Neural progenitor cell (in vitro differentiated cells): ENCODE data around the gene MYRIP. TPM values are rescaled to one million over a fixed set of nuclear protein-coding genes. Genes with fewer than 3 reads are reported as not detected.
"Not testable (repeated sequence)": the region's sequence is repeated elsewhere in the genome, so short reads cannot be mapped to it uniquely, and the experiment has no call there.

Experiments
- DNase-seq: peaks from one replicate; pipeline ENCODE4 v3.0.0-alpha.2; 2016; ENCODE audit warnings: low spot score
- H2AFZ ChIP-seq: fragments of 200-600 bp; sonication (generic); replicated peaks from 2 replicates; pipeline ENCODE4 v1.6.1; 2016; ENCODE audit warnings: antibody characterized with exemption
- H3F3A ChIP-seq: fragments of 200-600 bp; sonication (generic); 2 replicates; pipeline ENCODE4 v1.6.1; 2016; ENCODE audit warnings: antibody characterized with exemption, low read depth
- H3K27ac ChIP-seq: fragments of 200-600 bp; sonication (generic); 2 replicates; pipeline ENCODE4 v1.5.1; 2016; ENCODE audit warnings: mild to moderate bottlenecking
- H3K27me3 ChIP-seq: fragments of 200-600 bp; sonication (generic); 2 replicates; pipeline ENCODE4 v1.6.1; 2016; ENCODE audit warnings: mild to moderate bottlenecking, moderate library complexity
- H3K36me3 ChIP-seq: fragments of 200-600 bp; sonication (generic); 2 replicates; pipeline ENCODE4 v1.5.1; 2016
- H3K4me1 ChIP-seq: fragments of 200-600 bp; sonication (generic); 2 replicates; pipeline ENCODE4 v1.6.1; 2016; ENCODE audit warnings: mixed run types
- H3K4me2 ChIP-seq: fragments of 200-600 bp; sonication (generic); 2 replicates; pipeline ENCODE4 v1.6.1; 2016
- H3K4me3 ChIP-seq: fragments of 200-600 bp; sonication (generic); 2 replicates; pipeline ENCODE4 v1.5.1; 2016
- H3K79me2 ChIP-seq: fragments of 200-600 bp; sonication (generic); 2 replicates; pipeline ENCODE4 v1.6.1; 2016; ENCODE audit warnings: low read depth
- H3K9ac ChIP-seq: fragments of 200-600 bp; sonication (generic); 2 replicates; pipeline ENCODE4 v1.6.1; 2016
- H3K9me3 ChIP-seq: fragments of 200-600 bp; sonication (generic); 2 replicates; pipeline ENCODE4 v1.5.1; 2016; ENCODE audit warnings: low read depth
- H4K20me1 ChIP-seq: fragments of 200-600 bp; sonication (generic); 2 replicates; pipeline ENCODE4 v1.6.1; 2016; ENCODE audit warnings: low read depth
- H3K27ac Mint-ChIP-seq: 3 replicates; pipeline ENCODE4 v1.8.0; 2021; ENCODE audit warnings: mixed read lengths
- H3K27me3 Mint-ChIP-seq: 2 replicates; pipeline ENCODE4 v1.8.0; 2022; ENCODE audit warnings: low read depth, mild to moderate bottlenecking, inconsistent platforms, moderate library complexity, mixed read lengths; ENCODE audit not compliant: insufficient read depth
- H3K36me3 Mint-ChIP-seq: 3 replicates; pipeline ENCODE4 v1.8.0; 2021; ENCODE audit warnings: mixed read lengths
- H3K4me1 Mint-ChIP-seq: 3 replicates; pipeline ENCODE4 v1.8.0; 2021; ENCODE audit warnings: mixed read lengths
- H3K4me3 Mint-ChIP-seq: 3 replicates; pipeline ENCODE4 v1.8.0; 2021; ENCODE audit warnings: mild to moderate bottlenecking, moderate library complexity, mixed read lengths
- H3K9me3 Mint-ChIP-seq: 3 replicates; pipeline ENCODE4 v1.8.0; 2020; ENCODE audit warnings: mixed read lengths
- CTCF ChIP-seq: fragments of 200-600 bp; sonication (generic); IDR thresholded peaks from 2 replicates; pipeline ENCODE4 v1.5.1; 2017; ENCODE audit warnings: antibody characterized with exemption, mild to moderate bottlenecking
- EZH2 ChIP-seq: fragments of 200-600 bp; sonication (generic); IDR thresholded peaks from 2 replicates; pipeline ENCODE4 v1.6.1; 2017; ENCODE audit warnings: antibody characterized with exemption, mild to moderate bottlenecking, moderate library complexity
- EZH2phosphoT487 ChIP-seq: fragments of 200-600 bp; sonication (generic); IDR thresholded peaks from 2 replicates; pipeline ENCODE4 v1.6.1; 2017; ENCODE audit warnings: antibody characterized with exemption
- total RNA-seq: library from RNA; depleted of rRNA; stranded (reverse); fragments of >200 nt; gene quantifications from 2 replicates; pipeline ENCODE4 v1.2.3, GENCODE V29; 2015; ENCODE audit warnings: low replicate concordance

The MYRIP gene
- total RNA-seq, 1 donor from 2014 or later = 0.62 TPM

- H3K9ac ChIP-seq = no peak overlapping the region
- H3K79me2 ChIP-seq = no peaks in the 10 kb centered on the region
- H3K4me2 ChIP-seq = no peak overlapping the region
- no peak overlapping the region for H3K4me3 ChIP-seq
- no peaks in the 10 kb centered on the region for H3K4me1 ChIP-seq
- Mint-ChIP-seq H3K4me3 (no peak overlapping the region), H3K4me1 (no peaks in the 10 kb centered on the region), H3K9me3 (no peaks in the 10 kb centered on the region), H3K27me3 (no peaks in the 10 kb centered on the region), H3K27ac (no peak overlapping the region), H3K36me3 (no peaks in the 10 kb centered on the region)
- H3F3A ChIP-seq = no peaks in the 10 kb centered on the region
- H2AFZ ChIP-seq = no peak overlapping the region
- no peaks in the 10 kb centered on the region for H4K20me1 ChIP-seq
- DNase-seq = no peak
- H3K36me3 ChIP-seq = no peaks in the 10 kb centered on the region
- no peaks in the 10 kb centered on the region for H3K9me3 ChIP-seq
- TF ChIP-seq EZH2phosphoT487 (no peak), EZH2 (no peak), CTCF (no peak)
- H3K27me3 ChIP-seq = no peaks in the 10 kb centered on the region
- H3K27ac ChIP-seq = no peak overlapping the region
These were observed 472.6 kb downstream of the MYRIP start for GRCh38 chr3:40281995-40282394.

GRCh38 chr3:40283057-40283456 is 473.6 kb downstream of the MYRIP start:
- not testable (repeated sequence) for H3K4me3 ChIP-seq, H3K36me3 ChIP-seq, H3K4me1 ChIP-seq, H3K9me3 ChIP-seq, H3K27me3 Mint-ChIP-seq, H4K20me1 ChIP-seq, H3K9ac ChIP-seq, H3K36me3 Mint-ChIP-seq, H3K4me3 Mint-ChIP-seq, H3K79me2 ChIP-seq, H3K9me3 Mint-ChIP-seq, H2AFZ ChIP-seq, H3K4me1 Mint-ChIP-seq, H3K4me2 ChIP-seq, H3F3A ChIP-seq, H3K27ac Mint-ChIP-seq, DNase-seq, H3K27ac ChIP-seq, H3K27me3 ChIP-seq

GRCh38 chr3:40287248-40287647 is 477.8 kb downstream of the MYRIP start:
- H3F3A ChIP-seq = no peaks in the 10 kb centered on the region
- H3K4me2 ChIP-seq = no peak overlapping the region
- H3K27ac ChIP-seq = no peak overlapping the region
- H4K20me1 ChIP-seq = no peaks in the 10 kb centered on the region
- H3K79me2 ChIP-seq = no peaks in the 10 kb centered on the region
- no peak overlapping the region for H3K4me3 ChIP-seq
- no peak for DNase-seq
- no peak overlapping the region for H2AFZ ChIP-seq
- Mint-ChIP-seq H3K9me3 (no peaks in the 10 kb centered on the region), H3K4me1 (peaks cover 13% of the 10 kb centered on the region), H3K36me3 (no peaks in the 10 kb centered on the region), H3K27ac (no peak overlapping the region), H3K4me3 (no peak overlapping the region), H3K27me3 (peaks cover 2% of the 10 kb centered on the region)
- H3K9ac ChIP-seq = no peak overlapping the region
- H3K9me3 ChIP-seq = no peaks in the 10 kb centered on the region
- H3K4me1 ChIP-seq = peaks cover 2% of the 10 kb centered on the region
- H3K27me3 ChIP-seq = no peaks in the 10 kb centered on the region
- no peak for TF ChIP-seq EZH2
- no peak for TF ChIP-seq EZH2phosphoT487
- TF ChIP-seq CTCF = no peak
- H3K36me3 ChIP-seq = no peaks in the 10 kb centered on the region

GRCh38 chr3:40290396-40290795 is 481.0 kb downstream of the MYRIP start:
- Mint-ChIP-seq H3K27ac (no peak overlapping the region), H3K4me3 (no peak overlapping the region)
- DNase-seq = no peak

More at GRCh38 chr3:40290396-40290795, 481.0 kb downstream of the MYRIP start:
- no peak overlapping the region for H3K27ac ChIP-seq
- no peaks in the 10 kb centered on the region for H3F3A ChIP-seq
- Mint-ChIP-seq H3K9me3 (no peaks in the 10 kb centered on the region), H3K36me3 (no peaks in the 10 kb centered on the region), H3K4me1 (peaks cover 27% of the 10 kb centered on the region), H3K27me3 (peaks cover 2% of the 10 kb centered on the region)
- H2AFZ ChIP-seq = no peak overlapping the region
- no peaks in the 10 kb centered on the region for H4K20me1 ChIP-seq
- H3K79me2 ChIP-seq = no peaks in the 10 kb centered on the region
- H3K4me1 ChIP-seq = peaks cover 9% of the 10 kb centered on the region
- H3K9me3 ChIP-seq = no peaks in the 10 kb centered on the region
- no peaks in the 10 kb centered on the region for H3K36me3 ChIP-seq
- H3K4me2 ChIP-seq = no peak overlapping the region
- no peaks in the 10 kb centered on the region for H3K27me3 ChIP-seq
- H3K4me3 ChIP-seq = no peak overlapping the region
- no peak overlapping the region for H3K9ac ChIP-seq
- TF ChIP-seq EZH2 (no peak), CTCF (no peak), EZH2phosphoT487 (no peak)
